ENCODE measurements around the gene KLK15. TPM values are rescaled to one million over a fixed set of nuclear protein-coding genes. Genes with fewer than 3 reads are reported as not detected.

KLK15 gene
- total RNA-seq, 3 donors from 2014 or later: 0.92 to 3.3 (median 2.3) TPM

DNA sequence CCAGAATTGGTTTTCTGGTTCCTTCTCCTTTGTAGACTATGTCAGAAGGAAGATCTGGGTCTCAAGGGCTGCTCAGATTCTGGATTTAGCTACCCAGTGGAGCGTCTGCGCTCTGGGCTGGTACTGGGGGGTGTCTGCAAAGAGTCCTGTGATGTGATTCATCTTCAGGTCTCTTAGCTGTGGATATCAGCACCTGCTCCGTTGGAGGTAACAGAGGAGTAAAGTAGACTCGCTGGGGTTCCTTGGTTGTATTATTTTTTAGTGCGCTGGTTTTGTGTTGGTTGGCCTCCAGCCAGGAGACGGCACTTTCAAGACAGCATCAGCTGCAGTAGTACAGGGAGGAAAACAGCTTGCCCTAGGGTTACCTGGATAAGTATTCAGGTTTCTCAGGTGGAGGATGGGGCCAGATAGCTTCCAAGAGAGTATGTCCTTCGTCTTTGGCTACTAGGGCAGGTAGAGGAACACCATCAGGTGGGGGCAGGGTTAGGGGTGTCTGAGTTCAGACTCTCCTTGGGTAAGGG, 10.4 kb upstream of the KLK15 start:
- TF ChIP-seq, protein P1, sequence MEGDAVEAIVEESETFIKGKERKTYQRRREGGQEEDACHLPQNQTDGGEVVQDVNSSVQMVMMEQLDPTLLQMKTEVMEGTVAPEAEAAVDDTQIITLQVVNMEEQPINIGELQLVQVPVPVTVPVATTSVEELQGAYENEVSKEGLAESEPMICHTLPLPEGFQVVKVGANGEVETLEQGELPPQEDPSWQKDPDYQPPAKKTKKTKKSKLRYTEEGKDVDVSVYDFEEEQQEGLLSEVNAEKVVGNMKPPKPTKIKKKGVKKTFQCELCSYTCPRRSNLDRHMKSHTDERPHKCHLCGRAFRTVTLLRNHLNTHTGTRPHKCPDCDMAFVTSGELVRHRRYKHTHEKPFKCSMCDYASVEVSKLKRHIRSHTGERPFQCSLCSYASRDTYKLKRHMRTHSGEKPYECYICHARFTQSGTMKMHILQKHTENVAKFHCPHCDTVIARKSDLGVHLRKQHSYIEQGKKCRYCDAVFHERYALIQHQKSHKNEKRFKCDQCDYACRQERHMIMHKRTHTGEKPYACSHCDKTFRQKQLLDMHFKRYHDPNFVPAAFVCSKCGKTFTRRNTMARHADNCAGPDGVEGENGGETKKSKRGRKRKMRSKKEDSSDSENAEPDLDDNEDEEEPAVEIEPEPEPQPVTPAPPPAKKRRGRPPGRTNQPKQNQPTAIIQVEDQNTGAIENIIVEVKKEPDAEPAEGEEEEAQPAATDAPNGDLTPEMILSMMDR (IDR thresholded peaks at IDR 0.05): no peak
- peaks cover 5% of the 10 kb centered on the region for H3K9me3 ChIP-seq
- no peaks in the 10 kb centered on the region for H3K4me1 ChIP-seq (ENCODE audit: low read depth)
- no peaks in the 10 kb centered on the region for H3K36me3 ChIP-seq (ENCODE audit: low read depth)
- intact Hi-C loops (cut with DNase I, micrococcal nuclease): no loop called here
- ATAC-seq (no peak), DNase-seq (no peak)
- H3K4me3 ChIP-seq: no peak overlapping the region

DNA sequence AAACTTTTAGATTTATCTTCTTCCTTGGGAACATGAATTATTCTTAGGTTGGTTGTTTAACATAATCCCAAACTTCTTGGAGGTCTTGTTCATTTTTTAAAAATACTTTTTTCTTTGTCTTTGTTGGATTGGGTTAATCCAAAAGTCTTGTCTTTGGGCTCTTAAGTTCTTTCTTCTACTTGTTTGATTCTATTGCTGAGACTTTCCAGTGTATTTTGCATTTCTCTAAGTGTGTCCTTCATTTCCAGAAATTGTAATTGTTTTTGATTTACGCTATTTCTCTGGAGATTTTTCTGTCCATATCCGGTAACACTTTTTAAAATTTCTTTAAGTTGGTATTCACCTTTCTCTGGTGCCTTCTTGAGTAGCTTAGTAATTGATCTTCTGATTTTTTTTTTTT, 9.8 kb upstream of the KLK15 start:
- intact Hi-C loops (cut with DNase I, micrococcal nuclease): no loop called here
- Histone ChIP-seq H3K36me3 (ENCODE audit: low read depth) (no peaks in the 10 kb centered on the region), H3K4me1 (ENCODE audit: low read depth) (no peaks in the 10 kb centered on the region), H3K9me3 (peaks cover 5% of the 10 kb centered on the region), H3K4me3 (no peak overlapping the region)
- DNase-seq (no peak), ATAC-seq (no peak)
- TF ChIP-seq, protein P1 (IDR thresholded peaks at IDR 0.05): no peak

DNA sequence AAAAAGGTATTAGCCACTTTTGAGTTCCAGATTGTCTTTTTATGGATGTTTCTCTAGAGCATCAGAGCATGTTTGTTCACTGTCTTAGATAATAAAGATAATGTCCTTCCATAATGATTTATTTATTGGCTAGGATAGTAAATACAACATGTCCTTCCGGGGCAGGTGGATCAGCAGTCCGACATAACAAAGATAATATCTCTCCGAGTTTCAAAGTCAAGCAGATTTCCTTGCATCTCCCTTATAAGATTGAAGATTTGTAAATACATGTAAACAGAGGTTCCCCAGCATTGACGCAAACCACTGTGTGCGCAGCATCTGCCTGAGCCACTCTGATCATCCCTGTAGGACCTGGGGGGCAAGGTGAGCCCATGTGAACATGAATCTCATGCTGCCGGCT, 8.8 kb upstream of the KLK15 start:
- H3K36me3 ChIP-seq (ENCODE audit: low read depth): no peaks in the 10 kb centered on the region
- TF ChIP-seq, protein P1 (IDR thresholded peaks at IDR 0.05): no peak
- peaks cover 5% of the 10 kb centered on the region for H3K9me3 ChIP-seq
- DNase-seq (no peak), ATAC-seq (no peak)
- intact Hi-C loops (cut with DNase I, micrococcal nuclease): no loop called here
- no peak overlapping the region for H3K4me3 ChIP-seq
- H3K4me1 ChIP-seq (ENCODE audit: low read depth): no peaks in the 10 kb centered on the region

DNA sequence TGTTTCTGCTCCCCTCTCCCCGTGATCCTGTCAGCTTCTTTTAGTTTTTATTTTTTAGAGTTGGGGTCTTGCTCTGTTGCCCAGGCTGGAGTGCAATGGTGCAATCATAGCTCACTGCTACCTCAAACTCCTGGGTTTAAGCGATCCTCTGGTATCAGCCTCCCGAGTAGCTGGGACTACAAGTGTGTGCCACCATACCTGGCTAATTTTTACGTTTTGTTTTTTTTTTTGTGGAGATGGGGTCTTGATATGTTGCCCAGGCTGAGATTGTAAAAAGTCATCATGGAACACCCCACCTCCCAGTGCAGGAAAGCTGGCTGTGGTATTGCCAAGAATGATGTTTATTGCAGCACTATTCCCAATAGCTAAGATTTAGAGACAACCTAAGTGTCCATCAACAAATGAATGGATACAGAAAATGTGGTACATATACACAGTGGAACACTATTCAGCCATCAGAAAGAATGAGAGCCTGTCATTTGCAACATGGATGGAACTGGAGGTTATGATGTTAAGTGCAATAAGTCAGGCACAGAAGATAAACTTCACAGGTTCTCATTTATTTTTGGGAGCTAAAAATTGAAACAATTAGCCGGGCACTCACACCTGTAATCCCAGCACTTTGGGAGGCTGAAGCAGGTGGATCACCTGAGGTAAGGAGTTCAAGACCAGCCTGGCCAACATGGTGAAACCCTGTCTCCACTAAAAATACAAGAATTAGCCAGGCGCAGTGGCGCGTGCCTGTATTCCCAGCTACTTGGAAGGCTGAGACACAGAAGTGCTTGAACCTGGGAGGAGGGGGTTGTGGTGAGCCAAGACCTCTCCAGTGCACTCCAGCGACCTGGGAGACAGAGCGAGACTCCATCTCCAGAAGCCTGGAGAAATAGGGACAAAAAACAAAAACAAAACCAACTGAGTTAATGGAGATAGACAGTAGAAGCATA, 6.6 kb upstream of the KLK15 start:
- peaks cover 5% of the 10 kb centered on the region for H3K9me3 ChIP-seq
- no peak overlapping the region for H3K4me3 ChIP-seq
- no peak for ATAC-seq
- no peak for DNase-seq
- TF ChIP-seq, protein P1 (IDR thresholded peaks at IDR 0.05): no peak
- H3K36me3 ChIP-seq (ENCODE audit: low read depth): no peaks in the 10 kb centered on the region
- intact Hi-C loops (cut with DNase I, micrococcal nuclease): no loop called here
- H3K4me1 ChIP-seq (ENCODE audit: low read depth): peaks cover 6% of the 10 kb centered on the region

DNA sequence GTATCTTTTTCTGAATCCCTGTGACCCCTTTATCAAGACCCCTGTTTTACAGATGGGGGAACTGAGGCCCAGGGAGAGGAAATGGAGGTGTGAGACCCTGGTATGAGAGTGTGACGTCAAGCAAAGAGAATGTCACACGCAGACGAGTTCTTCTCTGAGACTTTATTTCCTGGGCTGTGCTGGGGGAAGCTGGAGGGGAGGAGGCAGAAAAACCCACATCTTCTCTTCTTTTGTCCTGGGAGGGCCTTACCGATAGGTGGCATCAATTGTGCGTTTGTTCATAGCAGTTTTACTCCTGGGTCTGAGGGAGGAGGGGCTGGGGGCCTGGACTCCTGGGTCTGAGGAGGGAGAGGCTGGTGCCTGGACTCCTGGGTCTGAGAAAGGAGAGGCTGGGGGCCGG, 4.9 kb upstream of the KLK15 start:
- peaks cover 4% of the 10 kb centered on the region for H3K9me3 ChIP-seq
- intact Hi-C loops (cut with DNase I, micrococcal nuclease): no loop called here

More for the DNA sequence above, 4.9 kb upstream of the KLK15 start:
- H3K4me1 ChIP-seq (ENCODE audit: low read depth): peaks cover 7% of the 10 kb centered on the region
- ATAC-seq (no peak), DNase-seq (no peak)
- no peaks in the 10 kb centered on the region for H3K36me3 ChIP-seq (ENCODE audit: low read depth)
- no peak overlapping the region for H3K4me3 ChIP-seq
- TF ChIP-seq, protein P1 (IDR thresholded peaks at IDR 0.05): no peak

Measured in mucosa of descending colon (tissue), 3 donors.